HepG2 (cell line): ENCODE data around the gene GMPPA. TPM values are rescaled to one million over a fixed set of nuclear protein-coding genes. Genes with fewer than 3 reads are reported as not detected.

Source experiments
- ATAC-seq: fragments of 200-7000 bp; cut with Tn5 transposase; 3 replicates; pipeline ENCODE4 v1.9.1; 2020; ENCODE audit warnings: mild to moderate bottlenecking, moderate library complexity
- BruUV-seq: library from RNA; stranded (reverse); fragments of 400-500 nt; replicated peaks from 2 replicates; lab custom pipeline; 2021; lab: Mats Ljungman, UMichigan
- CTCF ChIA-PET: fragments of 300-600 bp; formaldehyde crosslinking; extraction: SDS; loops from one replicate; lab custom pipeline; 2021; ENCODE audit warnings: low total read pairs, inconsistent platforms, low intra/inter-chr PET ratio; lab: Yijun Ruan, JAX
- POLR2A ChIA-PET: fragments of 350-600 bp; sonication (Branson Sonifier 250); formaldehyde crosslinking; loops from one replicate; lab custom pipeline; 2020; ENCODE audit warnings: antibody characterized with exemption, inconsistent platforms; lab: Yijun Ruan, JAX
- DNase-seq: peaks from one replicate; pipeline ENCODE4 v3.0.0-alpha.2; 2015; ENCODE audit warnings: low spot score
- FAIRE-seq: peaks from 3 replicates; lab custom pipeline; 2011; peaks lifted over from hg19 to GRCh38; lab: Jason Lieb, UNC
- H2AFZ ChIP-seq: one replicate; pipeline ENCODE4 v1.6.1; 2011; ENCODE audit warnings: low read length, inconsistent platforms
- H3K27ac ChIP-seq: fragments of 300-600 bp; 3 replicates; pipeline ENCODE4 v1.8.0; 2011; ENCODE audit warnings: mixed run types, mild to moderate bottlenecking, mixed read lengths, low read length, inconsistent platforms; ENCODE audit not compliant: insufficient read depth; ENCODE audit errors: extremely low read length
- H3K27me3 ChIP-seq, 2 experiments: fragments of 200-600 bp in 1 of 2; 2 replicates in 1 of 2; 3 replicates in 1 of 2; pipeline versions ENCODE4 v1.6.0 to v1.8.0; 2011; ENCODE audit warnings: low read length in 2 of 2, mild to moderate bottlenecking in 2 of 2, moderate library complexity in 2 of 2, inconsistent platforms in 1 of 2; ENCODE audit not compliant: insufficient read depth in 2 of 2, control insufficient read depth in 1 of 2
- H3K36me3 ChIP-seq, 2 experiments: fragments of 200-600 bp in 1 of 2; replicated peaks in 1 of 2; 2 replicates in 1 of 2; 3 replicates in 1 of 2; pipeline versions ENCODE4 v1.5.1 to v1.8.0; 2011; ENCODE audit warnings: low read length in 2 of 2, inconsistent platforms in 1 of 2; ENCODE audit not compliant: insufficient read depth in 2 of 2, control insufficient read depth in 1 of 2
- H3K4me1 ChIP-seq: 2 replicates; pipeline ENCODE4 v1.5.1; 2012; ENCODE audit warnings: low read length, inconsistent platforms; ENCODE audit not compliant: insufficient read depth
- H3K4me2 ChIP-seq: 2 replicates; pipeline ENCODE4 v1.6.0; 2011; ENCODE audit warnings: low read depth, low read length, inconsistent platforms
- H3K4me3 ChIP-seq, 3 experiments: fragments of 200-600 bp in 1 of 3; sonication (generic), shearing (Covaris generic) in 1 of 3; replicated peaks in 1 of 3; 2 replicates each; pipeline ENCODE4 v1.5.1; 2011 to 2016; ENCODE audit warnings: low read length in 3 of 3, inconsistent platforms in 2 of 3, low read depth in 2 of 3, mild to moderate bottlenecking in 2 of 3, control low read depth in 1 of 3, mixed read lengths in 1 of 3; ENCODE audit not compliant: insufficient read depth in 1 of 3
- H3K79me2 ChIP-seq: one replicate; pipeline ENCODE4 v1.6.1; 2011; ENCODE audit warnings: low read length, inconsistent platforms; ENCODE audit not compliant: insufficient read depth
- H3K9ac ChIP-seq: 2 replicates; pipeline ENCODE4 v1.6.0; 2011; ENCODE audit warnings: mild to moderate bottlenecking, low read depth, low read length, inconsistent platforms; ENCODE audit not compliant: insufficient read depth
- H3K9me3 ChIP-seq: 2 replicates; pipeline ENCODE4 v1.5.1; 2012; ENCODE audit warnings: mild to moderate bottlenecking, low read length
- H4K20me1 ChIP-seq: 2 replicates; pipeline ENCODE4 v1.6.0; 2011; ENCODE audit warnings: inconsistent platforms, mild to moderate bottlenecking, low read length, moderate library complexity; ENCODE audit not compliant: insufficient read depth
- AKAP8 ChIP-seq: sonication (generic); formaldehyde crosslinking; IDR thresholded peaks from 2 replicates; pipeline ENCODE4 v1.5.1; 2020; ENCODE audit warnings: mild to moderate bottlenecking, missing genetic modification reagents
- HNF1B ChIP-seq: sonication (generic); formaldehyde crosslinking; IDR thresholded peaks from 2 replicates; pipeline ENCODE4 v1.5.1; 2020; ENCODE audit warnings: mild to moderate bottlenecking, moderate library complexity, missing genetic modification reagents
- HNRNPH1 ChIP-seq: fragments of 200-400 bp; formaldehyde crosslinking; optimal IDR thresholded peaks from 2 replicates; pipeline ENCODE3; 2017; ENCODE audit warnings: mild to moderate bottlenecking, low read depth, low read length
- MEIS2 ChIP-seq: sonication (generic); formaldehyde crosslinking; IDR thresholded peaks from 2 replicates; pipeline ENCODE4 v1.9.0; 2021; ENCODE audit warnings: mild to moderate bottlenecking, missing genetic modification reagents
- MTF1 ChIP-seq: sonication (generic); formaldehyde crosslinking; IDR thresholded peaks from 2 replicates; pipeline ENCODE4 v1.5.0; 2020; ENCODE audit warnings: missing genetic modification reagents
- NAIF1 ChIP-seq: sonication (generic); formaldehyde crosslinking; IDR thresholded peaks from 2 replicates; pipeline ENCODE4 v1.5.0; 2020; ENCODE audit warnings: mild to moderate bottlenecking, missing genetic modification reagents, borderline replicate concordance
- NBN ChIP-seq: fragments of 450-650 bp; conservative IDR thresholded peaks from 2 replicates; pipeline ENCODE4 v1.6.1; 2017
- NR2F1 ChIP-seq, 2 experiments: fragments of 450-650 bp in 1 of 2; formaldehyde crosslinking in 1 of 2; IDR thresholded peaks; 2 replicates each; pipeline versions ENCODE4 v1.5.0 to v1.6.1; 2016 to 2020; ENCODE audit warnings: mild to moderate bottlenecking in 1 of 2, missing compliant biosample characterization in 1 of 2, missing genetic modification reagents in 1 of 2, moderate library complexity in 1 of 2
- RXRA ChIP-seq: sonication (generic); formaldehyde crosslinking; IDR thresholded peaks from 2 replicates; pipeline ENCODE4 v1.5.1; 2020; ENCODE audit warnings: missing genetic modification reagents
- TBX3 ChIP-seq: fragments of 450-650 bp; IDR thresholded peaks from 2 replicates; pipeline ENCODE4 v1.6.1; 2017; ENCODE audit warnings: antibody characterized with exemption, mild to moderate bottlenecking, inconsistent platforms, borderline replicate concordance
- ZNF563 ChIP-seq: sonication (generic); formaldehyde crosslinking; IDR thresholded peaks from 2 replicates; pipeline ENCODE4 v1.8.0; 2022; ENCODE audit warnings: mild to moderate bottlenecking, moderate library complexity, missing genetic modification reagents
- WGBS: methylation state at CpG from one replicate; pipeline ENCODE4 v1.1.6; 2017; ENCODE audit warnings: low lambda C conversion rate; 5-methylcytosine and 5-hydroxymethylcytosine counted together
- in situ Hi-C: cut with HindIII; loops from 2 replicates; pipeline ENCODE4 v1.10.0; 2017; ENCODE audit warnings: low pct_unique_long_range_greater_than_20kb; ENCODE audit not compliant: extremely low pct_ligation_motif_present
- intact Hi-C: fragments of 100-400 bp; cut with micrococcal nuclease; formaldehyde crosslinking; loops from one replicate; pipeline ENCODE4 v1.10.0; 2022; ENCODE audit not compliant: unreplicated experiment
- polyA plus RNA-seq, 8 experiments: library from polyadenylated mRNA; depleted of rRNA in 3 of 8; stranded (reverse) in 7 of 8; unstranded in 1 of 8; fragments of >200 nt; fragmentation: Illumina TruSeq in 4 of 8; extraction: Trizol in 4 of 8; gene quantifications; 2 replicates each; pipeline versions ENCODE4 v1.2.1 to v1.2.3, GENCODE V29; 2011 to 2016; ENCODE audit warnings: low read depth in 4 of 8, missing spikeins in 1 of 8, mixed read lengths in 1 of 8; ENCODE audit not compliant: insufficient read depth in 1 of 8
- total RNA-seq, 5 experiments: library from RNA; depleted of rRNA; stranded (reverse); fragments of >200 nt; fragmentation: Illumina TruSeq; extraction: Trizol; gene quantifications; 2 replicates each; pipeline ENCODE4 v1.2.3, GENCODE V29; 2016; ENCODE audit warnings: low read depth in 1 of 5
- TF ChIP-seq, protein P1 (sequence below): sonication (generic); formaldehyde crosslinking; IDR thresholded peaks from 2 replicates; pipeline ENCODE4 v1.8.0; 2022; ENCODE audit warnings: mild to moderate bottlenecking, missing genetic modification reagents, moderate library complexity
- TF ChIP-seq, protein P2 (sequence below): sonication (generic); formaldehyde crosslinking; IDR thresholded peaks from 2 replicates; pipeline ENCODE4 v1.4.0; 2020; ENCODE audit warnings: missing genetic modification reagents
- TF ChIP-seq, protein P3 (sequence below), 2 experiments: sonication (generic) in 1 of 2; formaldehyde crosslinking in 1 of 2; IDR thresholded peaks; 2 replicates each; pipeline versions ENCODE4 v1.4.0 to v1.6.1; 2016 to 2020; ENCODE audit warnings: borderline replicate concordance in 1 of 2, low read depth in 1 of 2, mild to moderate bottlenecking in 1 of 2, missing genetic modification reagents in 1 of 2

The GMPPA gene
- total and polyA plus RNA-seq, 2 of the 13 experiments (the other 11 are each of a cell fraction or from before 2014, with no cell fraction given) = 81.1 to 106 TPM

- WGBS = under 1% methylated on average over 7 of the region's 7 CpGs
- no peak overlapping the region for H3K4me2 ChIP-seq
Measured at GRCh38 chr2:219516888-219517287, 18.2 kb downstream of the GMPPA start.

More at GRCh38 chr2:219516888-219517287, 18.2 kb downstream of the GMPPA start:
- Histone ChIP-seq H4K20me1 (peaks cover 11% of the 10 kb centered on the region; the same call in 1 of the 2 replicates), H3K36me3 (no peaks in the 10 kb centered on the region), H3K27me3 (peaks cover 33 to 97% of the 10 kb centered on the region in 2 experiments), H3K9ac (no peak overlapping the region), H3K9me3 (no peaks in the 10 kb centered on the region), H3K79me2 (no peaks in the 10 kb centered on the region), H3K27ac (no peak overlapping the region), H2AFZ (no peak overlapping the region), H3K4me1 (peaks cover 38% of the 10 kb centered on the region; the same call in 1 of the 2 replicates), H3K4me3 (no peak overlapping the region)
- intact Hi-C loops = no loop called here
- in situ Hi-C loops = no loop called here
- DNase-seq (no peak), FAIRE-seq (no peak), ATAC-seq (no peak)
- POLR2A ChIA-PET = interaction anchor here (0.7 kb wide), 1 partner anchor 13 kb away, joined by 4 read pairs; no protein-coding TSS in a partner anchor
- no peak for TF ChIP-seq MTF1 (CRISPR knock-in tag)
- TF ChIP-seq RXRA (CRISPR knock-in tag) = no peak
- TF ChIP-seq AKAP8 (CRISPR knock-in tag) = no peak
- TF ChIP-seq TBX3 = no peak
- no peak for TF ChIP-seq NBN
- TF ChIP-seq HNRNPH1 = no peak
- TF ChIP-seq, protein P1, sequence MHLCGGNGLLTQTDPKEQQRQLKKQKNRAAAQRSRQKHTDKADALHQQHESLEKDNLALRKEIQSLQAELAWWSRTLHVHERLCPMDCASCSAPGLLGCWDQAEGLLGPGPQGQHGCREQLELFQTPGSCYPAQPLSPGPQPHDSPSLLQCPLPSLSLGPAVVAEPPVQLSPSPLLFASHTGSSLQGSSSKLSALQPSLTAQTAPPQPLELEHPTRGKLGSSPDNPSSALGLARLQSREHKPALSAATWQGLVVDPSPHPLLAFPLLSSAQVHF = no peak
- TF ChIP-seq ZNF563 = no peak
- no peak for TF ChIP-seq NR2F1 (CRISPR knock-in tag; IDR thresholded peaks at IDR 0.05)
- TF ChIP-seq HNF1B (CRISPR knock-in tag) = no peak
- TF ChIP-seq NAIF1 (CRISPR knock-in tag) = no peak
- TF ChIP-seq, protein P2, sequence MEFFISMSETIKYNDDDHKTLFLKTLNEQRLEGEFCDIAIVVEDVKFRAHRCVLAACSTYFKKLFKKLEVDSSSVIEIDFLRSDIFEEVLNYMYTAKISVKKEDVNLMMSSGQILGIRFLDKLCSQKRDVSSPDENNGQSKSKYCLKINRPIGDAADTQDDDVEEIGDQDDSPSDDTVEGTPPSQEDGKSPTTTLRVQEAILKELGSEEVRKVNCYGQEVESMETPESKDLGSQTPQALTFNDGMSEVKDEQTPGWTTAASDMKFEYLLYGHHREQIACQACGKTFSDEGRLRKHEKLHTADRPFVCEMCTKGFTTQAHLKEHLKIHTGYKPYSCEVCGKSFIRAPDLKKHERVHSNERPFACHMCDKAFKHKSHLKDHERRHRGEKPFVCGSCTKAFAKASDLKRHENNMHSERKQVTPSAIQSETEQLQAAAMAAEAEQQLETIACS (CRISPR knock-in tag) = no peak
- TF ChIP-seq, protein P3, sequence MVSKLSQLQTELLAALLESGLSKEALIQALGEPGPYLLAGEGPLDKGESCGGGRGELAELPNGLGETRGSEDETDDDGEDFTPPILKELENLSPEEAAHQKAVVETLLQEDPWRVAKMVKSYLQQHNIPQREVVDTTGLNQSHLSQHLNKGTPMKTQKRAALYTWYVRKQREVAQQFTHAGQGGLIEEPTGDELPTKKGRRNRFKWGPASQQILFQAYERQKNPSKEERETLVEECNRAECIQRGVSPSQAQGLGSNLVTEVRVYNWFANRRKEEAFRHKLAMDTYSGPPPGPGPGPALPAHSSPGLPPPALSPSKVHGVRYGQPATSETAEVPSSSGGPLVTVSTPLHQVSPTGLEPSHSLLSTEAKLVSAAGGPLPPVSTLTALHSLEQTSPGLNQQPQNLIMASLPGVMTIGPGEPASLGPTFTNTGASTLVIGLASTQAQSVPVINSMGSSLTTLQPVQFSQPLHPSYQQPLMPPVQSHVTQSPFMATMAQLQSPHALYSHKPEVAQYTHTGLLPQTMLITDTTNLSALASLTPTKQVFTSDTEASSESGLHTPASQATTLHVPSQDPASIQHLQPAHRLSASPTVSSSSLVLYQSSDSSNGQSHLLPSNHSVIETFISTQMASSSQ (IDR thresholded peaks at IDR 0.05; ENCODE audit: low read depth) = no peak
- TF ChIP-seq, protein P3 (CRISPR knock-in tag; IDR thresholded peaks at IDR 0.05; ENCODE audit: borderline replicate concordance) = no peak
- TF ChIP-seq MEIS2 = no peak
- BruUV-seq = no TSS peak
- CTCF ChIA-PET = no interaction called here
